Right renal cortex interstitium (tissue), 3 donors: ENCODE results near the gene TTC9B. TPM values are rescaled to one million over a fixed set of nuclear protein-coding genes. Genes with fewer than 3 reads are reported as not detected.

Source experiments
- DNase-seq, 3 donors: peaks; one replicate each; pipeline ENCODE4 v3.0.0-alpha.2; 2013; ENCODE audit warnings: low read depth in 3 of 3, low spot score in 2 of 3
- polyA plus RNA-seq, 3 donors: library from polyadenylated mRNA; unstranded; fragments of 120-200 nt; gene quantifications; one replicate each; pipeline ENCODE4 v1.2.1, GENCODE V29; 2013; ENCODE audit not compliant: insufficient read length in 3 of 3

TTC9B gene
- polyA plus RNA-seq, 3 donors, result 0.16 TPM; not detected in 2

GRCh38 chr19:40249201-40249600, 31.0 kb upstream of the TTC9B start:
- DNase-seq, result no peak

GRCh38 chr19:40247735-40248262, 29.6 kb upstream of the TTC9B start:
- no peak for DNase-seq

- DNase-seq, result no peak
Observed at GRCh38 chr19:40247178-40247577, 29.0 kb upstream of the TTC9B start.

GRCh38 chr19:40246292-40247073, 28.3 kb upstream of the TTC9B start:
- DNase-seq, result no peak

GRCh38 chr19:40245506-40246128, 27.4 kb upstream of the TTC9B start:
- DNase-seq, result no peak

- DNase-seq, result no peak
Observed at GRCh38 chr19:40244579-40245317, 26.6 kb upstream of the TTC9B start.

- DNase-seq, result no peak
Observed at GRCh38 chr19:40243181-40243580, 25.0 kb upstream of the TTC9B start.

GRCh38 chr19:40242480-40242879, 24.3 kb upstream of the TTC9B start:
- no peak for DNase-seq

GRCh38 chr19:40241809-40242384, 23.7 kb upstream of the TTC9B start:
- DNase-seq, result no peak

GRCh38 chr19:40241125-40241808, 23.1 kb upstream of the TTC9B start:
- DNase-seq, result no peak

- DNase-seq, result no peak
Observed at GRCh38 chr19:40240332-40240731, 22.1 kb upstream of the TTC9B start.

GRCh38 chr19:40239415-40240226, 21.4 kb upstream of the TTC9B start:
- no peak for DNase-seq

- DNase-seq, result no peak
Observed at GRCh38 chr19:40238775-40239174, 20.6 kb upstream of the TTC9B start.

GRCh38 chr19:40237791-40238190, 19.6 kb upstream of the TTC9B start:
- no peak for DNase-seq

GRCh38 chr19:40236366-40236765, 18.2 kb upstream of the TTC9B start:
- DNase-seq, result no peak

GRCh38 chr19:40236026-40236355, 17.8 kb upstream of the TTC9B start:
- DNase-seq, result no peak

- DNase-seq, result no peak
Observed at GRCh38 chr19:40235238-40236025, 17.2 kb upstream of the TTC9B start.

GRCh38 chr19:40234429-40235237, 16.4 kb upstream of the TTC9B start:
- no peak for DNase-seq
